K562 (cell line): Measurements from ENCODE around the gene DNAJC11. TPM values are rescaled to one million over a fixed set of nuclear protein-coding genes. Genes with fewer than 3 reads are reported as not detected.
A peak's percentile ranks its signal among the peaks of the same experiment; 100 is the strongest.

Source experiments
- FOXO4 ChIP-seq: fragments of 450-650 bp; formaldehyde crosslinking; IDR thresholded peaks from 2 replicates; pipeline ENCODE4 v1.4.0; 2020; ENCODE audit warnings: mild to moderate bottlenecking, moderate library complexity
- HDGF ChIP-seq: fragments of 450-650 bp; IDR thresholded peaks from 2 replicates; pipeline ENCODE4 v1.6.1; 2016
- HOXB6 ChIP-seq: fragments of 250-450 bp; sonication (Bioruptor Pico); IDR thresholded peaks from 2 replicates; pipeline ENCODE4 v1.5.1; 2022; ENCODE audit warnings: mild to moderate bottlenecking, borderline replicate concordance
- IRF2 ChIP-seq: sonication (generic); formaldehyde crosslinking; IDR thresholded peaks from 2 replicates; pipeline ENCODE4 v1.8.1; 2022; ENCODE audit warnings: mild to moderate bottlenecking, missing genetic modification reagents
- MTA3 ChIP-seq: fragments of 450-650 bp; formaldehyde crosslinking; IDR thresholded peaks from 2 replicates; pipeline ENCODE4 v1.6.1; 2017; ENCODE audit warnings: mild to moderate bottlenecking, borderline replicate concordance
- MYNN ChIP-seq, 2 experiments: sonication (generic); formaldehyde crosslinking in 1 of 2; IDR thresholded peaks; 2 replicates each; pipeline versions ENCODE4 v1.5.0 to v1.6.1; 2016 to 2020; ENCODE audit warnings: antibody characterized with exemption in 1 of 2, missing genetic modification reagents in 1 of 2
- POLR2G ChIP-seq: fragments of 200-400 bp; formaldehyde crosslinking; IDR thresholded peaks from 2 replicates; pipeline ENCODE4 v1.6.1; 2017; ENCODE audit warnings: low read depth, mild to moderate bottlenecking, antibody characterized with exemption, low read length, moderate library complexity
- RERE ChIP-seq: sonication (generic); formaldehyde crosslinking; IDR thresholded peaks from 2 replicates; pipeline ENCODE4 v1.8.0; 2023; ENCODE audit warnings: missing genetic modification reagents, mild to moderate bottlenecking, borderline replicate concordance
- SIN3B ChIP-seq: fragments of 450-650 bp; IDR thresholded peaks from 2 replicates; pipeline ENCODE4 v1.6.1; 2017; ENCODE audit warnings: low read depth, mild to moderate bottlenecking, moderate library complexity
- TCF15 ChIP-seq: fragments of 250-450 bp; sonication (Bioruptor Pico); IDR thresholded peaks from 2 replicates; pipeline ENCODE4 v1.8.0; 2022; ENCODE audit warnings: moderate library complexity, mild to moderate bottlenecking, inconsistent platforms
- TEAD4 ChIP-seq, 2 experiments: sonication (generic) in 1 of 2; formaldehyde crosslinking in 1 of 2; IDR thresholded peaks; 2 replicates each; pipeline versions ENCODE4 v1.6.1 to v1.8.0; 2012 to 2022; ENCODE audit warnings: borderline replicate concordance in 1 of 2, inconsistent platforms in 1 of 2, low read length in 1 of 2, mild to moderate bottlenecking in 1 of 2, missing genetic modification reagents in 1 of 2
- YY1 ChIP-seq, 3 experiments: IDR thresholded peaks; 2 replicates each; pipeline ENCODE4 v1.6.1; 2011; ENCODE audit warnings: low read length in 2 of 3, mild to moderate bottlenecking in 2 of 3, moderate library complexity in 2 of 3, borderline replicate concordance in 1 of 3, control low read depth in 1 of 3, low read depth in 1 of 3; ENCODE audit not compliant: insufficient read depth in 3 of 3, insufficient replicate concordance in 2 of 3, control insufficient read depth in 1 of 3, insufficient read length in 1 of 3; ENCODE audit errors: extremely low read depth in 1 of 3
- ZBTB43 ChIP-seq: sonication (generic); formaldehyde crosslinking; IDR thresholded peaks from 2 replicates; pipeline ENCODE4 v1.8.0; 2023; ENCODE audit warnings: mild to moderate bottlenecking, missing genetic modification reagents
- ZNF311 ChIP-seq: fragments of 250-450 bp; sonication (Bioruptor Pico); IDR thresholded peaks from 2 replicates; pipeline ENCODE4 v1.4.0; 2020; ENCODE audit warnings: mild to moderate bottlenecking, moderate library complexity
- ZNF695 ChIP-seq: fragments of 450-650 bp; formaldehyde crosslinking; IDR thresholded peaks from 2 replicates; pipeline ENCODE4 v1.4.0; 2020; ENCODE audit warnings: mild to moderate bottlenecking, moderate library complexity
- polyA plus RNA-seq, 8 experiments: library from polyadenylated mRNA; depleted of rRNA in 4 of 8; stranded (reverse) in 5 of 8; unstranded in 3 of 8; fragments of >200 nt; fragmentation: Nextera tagmentation in 2 of 8; fragmentation: Illumina TruSeq in 1 of 8; extraction: Ambion mirVana in 2 of 8; extraction: Trizol in 1 of 8; gene quantifications; 2 replicates each; pipeline versions ENCODE4 v1.2.1 to v1.2.3, GENCODE V29; 2011 to 2014; ENCODE audit warnings: inconsistent platforms in 1 of 8, missing spikeins in 1 of 8
- total RNA-seq, 7 experiments: library from RNA; depleted of rRNA in 6 of 7; stranded (reverse); fragments of >200 nt in 6 of 7; fragmentation: Illumina TruSeq in 2 of 7; extraction: Trizol in 2 of 7; gene quantifications; 2 replicates each; pipeline versions ENCODE4 v1.2.1 to v1.2.3, GENCODE V29; 2011 to 2021; ENCODE audit warnings: low replicate concordance in 1 of 7

Gene DNAJC11
- total and polyA plus RNA-seq, 9 of the 15 experiments (the other 6 are each of a cell fraction or from before 2014, with no cell fraction given) = 14.1 to 123 (median 76.6) TPM

GRCh38 chr1:6624710-6625583 lies 76.7 kb downstream of the DNAJC11 start, which contains the start of gene THAP3 (continued):
- TF ChIP-seq YY1 (IDR thresholded peaks at IDR 0.05; ENCODE audit: borderline replicate concordance in 1 of 3, control insufficient read depth in 1 of 3, extremely low read depth in 1 of 3, insufficient read depth in 3 of 3, insufficient read length in 1 of 3, insufficient replicate concordance in 2 of 3, low read depth in 1 of 3, low read length in 2 of 3) (peak; percentile 93 to 100 (median 98)), HOXB6 (CRISPR knock-in tag) (no peak), POLR2G (peak; percentile 90), SIN3B (peak; percentile 57; the same call in 1 of the 2 replicates), HDGF (peak; percentile 68; the same call in 1 of the 2 replicates), TCF15 (CRISPR knock-in tag) (no peak), ZNF695 (CRISPR knock-in tag) (no peak), MTA3 (peak; percentile 90), IRF2 (no peak; the same call in 1 of the 2 replicates), FOXO4 (no peak), MYNN (IDR thresholded peaks at IDR 0.05) (peak; percentile 82), MYNN (CRISPR knock-in tag; IDR thresholded peaks at IDR 0.05) (no peak), ZNF311 (CRISPR knock-in tag) (no peak), TEAD4 (IDR thresholded peaks at IDR 0.05; ENCODE audit: low read length) (no peak), TEAD4 (CRISPR knock-in tag; IDR thresholded peaks at IDR 0.05; ENCODE audit: borderline replicate concordance) (peak; percentile 73; the same call in 1 of the 2 replicates), ZBTB43 (CRISPR knock-in tag) (0 out of 2 replicates have a peak, but pooled peaks have one; percentile 22), RERE (CRISPR knock-in tag) (0 out of 2 replicates have a peak, but pooled peaks have one; percentile 61)
